Measurements from ENCODE around the gene MRE11. TPM values are rescaled to one million over a fixed set of nuclear protein-coding genes. Genes with fewer than 3 reads are reported as not detected.
"Not testable (repeated sequence)": the region's sequence is repeated elsewhere in the genome, so short reads cannot be mapped to it uniquely, and the experiment has no call there.

Gene MRE11
- total RNA-seq, 1 donor from 2014 or later = 14.1 TPM

DNA sequence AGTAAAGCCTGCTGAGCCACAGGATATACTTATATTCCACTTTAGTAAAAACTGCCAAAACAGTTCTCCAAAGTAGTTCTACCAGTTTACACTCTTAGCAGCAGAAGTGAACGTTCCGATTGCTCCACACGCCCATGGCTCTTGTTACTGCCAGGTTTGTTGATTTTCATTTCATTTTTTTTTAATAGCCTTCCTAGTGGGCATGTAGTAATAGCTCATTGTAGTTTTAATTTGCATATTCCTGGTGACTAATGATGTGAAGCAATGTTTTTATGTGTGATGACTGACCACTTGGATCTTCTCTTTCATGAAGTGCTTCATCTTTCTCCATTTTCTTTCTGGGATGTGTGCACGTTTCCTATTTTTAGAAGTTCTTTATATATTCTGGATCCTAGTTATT, 13.8 kb upstream of the MRE11 start:
- no peak for DNase-seq (ENCODE audit: low spot score)

DNA sequence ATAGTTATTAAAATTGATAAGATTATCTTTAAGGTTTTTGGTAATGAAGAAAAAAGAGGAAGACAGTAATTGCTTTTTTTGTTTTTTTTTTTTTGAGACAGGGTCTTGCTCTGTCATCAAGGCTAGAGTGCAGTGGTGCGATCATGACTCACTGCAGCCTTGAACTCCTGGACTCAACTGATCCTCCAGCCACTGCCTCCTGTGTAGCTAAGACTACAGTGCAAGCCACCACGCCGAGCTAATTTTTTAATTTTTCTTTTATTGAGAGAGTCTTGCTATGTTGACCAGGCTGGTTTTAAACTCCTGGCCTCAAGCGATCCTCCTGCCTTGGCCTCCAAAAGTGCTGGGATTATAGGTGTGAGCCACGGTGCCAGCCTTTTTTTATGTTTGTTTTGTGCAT, 12.9 kb upstream of the MRE11 start:
- not testable (repeated sequence) for DNase-seq (ENCODE audit: low spot score)

DNA sequence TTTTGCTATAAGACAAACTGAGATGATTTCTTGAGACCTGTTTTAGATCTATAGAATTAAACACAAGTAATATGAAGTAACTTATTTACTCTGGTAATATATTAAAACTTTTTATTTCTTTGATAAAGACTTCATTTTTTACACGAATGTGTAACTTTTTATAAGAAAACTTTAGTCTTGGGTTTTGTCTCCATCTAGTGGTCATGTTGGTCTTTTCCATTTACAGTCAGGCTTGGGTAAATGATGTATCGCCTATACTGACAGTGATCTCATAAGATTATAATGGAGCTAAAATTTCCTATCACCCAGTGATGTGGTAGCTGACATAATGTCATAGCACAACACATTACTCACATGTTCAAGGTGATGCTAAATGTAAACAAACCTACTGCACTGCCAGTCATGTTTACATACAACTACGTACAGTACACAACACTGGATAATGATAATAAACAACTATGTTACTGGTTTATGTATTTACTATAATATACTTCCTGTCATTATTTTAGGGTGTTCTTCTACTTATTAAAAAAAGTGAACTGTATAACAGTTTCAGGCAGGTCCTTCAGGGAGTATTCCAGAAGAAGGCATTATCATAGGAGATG, 11.1 kb upstream of the MRE11 start:
- no peak for DNase-seq (ENCODE audit: low spot score)

- no peak for DNase-seq (ENCODE audit: low spot score)
Observed at GRCh38 chr11:94501522-94501921, 7.9 kb upstream of the MRE11 start.

DNA sequence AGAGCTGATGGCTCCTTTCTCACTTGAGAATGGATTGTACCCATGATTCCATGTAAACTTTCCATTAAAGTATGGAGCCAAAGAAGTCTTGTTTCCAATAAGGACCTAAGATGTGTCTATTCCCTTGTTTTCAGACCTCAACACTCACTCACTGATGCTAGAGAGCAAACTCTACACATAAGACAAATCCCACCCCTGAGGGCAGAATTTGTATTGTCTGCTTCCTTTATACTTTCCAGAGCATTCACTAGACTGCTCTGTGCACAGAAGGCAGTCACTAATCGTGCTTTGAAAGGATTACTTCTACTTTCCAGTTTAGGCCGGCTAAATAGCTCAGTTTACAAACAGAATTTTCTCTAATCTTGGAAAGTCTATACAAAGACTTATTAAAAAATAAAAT, 6.5 kb upstream of the MRE11 start:
- DNase-seq (ENCODE audit: low spot score) = no peak

DNA sequence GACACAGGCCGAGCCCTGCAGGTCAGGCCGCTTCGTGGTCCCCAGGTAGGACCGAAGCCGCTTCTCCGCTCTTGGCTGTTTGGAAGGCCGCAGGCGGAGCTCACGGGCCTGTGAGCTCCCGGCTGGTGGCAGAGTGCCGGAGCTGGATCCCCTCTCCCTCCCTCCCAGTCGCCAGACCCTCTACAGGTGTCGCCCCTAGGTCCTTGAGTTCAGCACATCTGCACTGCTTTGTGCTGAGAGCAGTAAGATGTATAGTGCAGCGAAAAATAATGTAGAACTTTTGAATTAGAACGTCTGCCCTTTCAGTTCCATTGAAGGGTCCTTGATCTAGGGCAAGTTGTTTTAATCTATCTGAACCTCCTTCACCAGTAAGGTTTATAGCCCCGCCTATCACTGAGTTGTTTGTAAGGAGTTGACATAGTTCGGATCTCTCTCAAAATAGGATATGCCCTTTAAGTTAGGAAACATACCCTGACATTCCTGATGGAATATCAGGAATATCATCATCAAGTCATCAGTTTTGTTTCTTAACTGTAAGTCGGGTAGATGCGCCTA, 559 bp upstream of the MRE11 start:
- DNase-seq (ENCODE audit: low spot score) = no peak

DNA sequence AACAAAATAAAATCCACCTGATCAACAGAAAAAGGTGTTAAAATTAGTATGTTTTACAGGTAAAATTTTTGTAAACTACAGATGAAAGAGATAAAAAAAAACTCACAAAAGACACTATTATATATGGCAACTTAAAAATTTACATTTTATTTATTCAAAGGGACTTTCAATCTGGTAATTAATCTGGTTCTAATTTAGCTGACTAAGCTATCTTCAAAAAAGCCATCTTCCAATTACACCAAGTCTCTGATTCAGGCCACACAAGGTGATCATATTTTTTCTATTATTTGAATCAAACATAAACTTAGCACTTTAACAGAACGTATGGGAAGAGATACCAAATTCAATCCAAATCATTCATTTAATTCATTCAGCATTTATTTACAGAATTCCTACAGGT, 7.6 kb downstream of the MRE11 start:
- no peak for DNase-seq (ENCODE audit: low spot score)

GRCh38 chr11:94481342-94481741, 12.3 kb downstream of the MRE11 start:
- no peak for DNase-seq (ENCODE audit: low spot score)

GRCh38 chr11:94477624-94478023, 16.0 kb downstream of the MRE11 start:
- DNase-seq (ENCODE audit: low spot score) = no peak

- DNase-seq (ENCODE audit: low spot score) = no peak
Observed at GRCh38 chr11:94472916-94473799, 20.5 kb downstream of the MRE11 start.

- DNase-seq (ENCODE audit: low spot score) = no peak
Observed at GRCh38 chr11:94469416-94469815, 24.2 kb downstream of the MRE11 start.

- DNase-seq (ENCODE audit: low spot score) = no peak
Observed at GRCh38 chr11:94459576-94459975, 34.1 kb downstream of the MRE11 start.

DNA sequence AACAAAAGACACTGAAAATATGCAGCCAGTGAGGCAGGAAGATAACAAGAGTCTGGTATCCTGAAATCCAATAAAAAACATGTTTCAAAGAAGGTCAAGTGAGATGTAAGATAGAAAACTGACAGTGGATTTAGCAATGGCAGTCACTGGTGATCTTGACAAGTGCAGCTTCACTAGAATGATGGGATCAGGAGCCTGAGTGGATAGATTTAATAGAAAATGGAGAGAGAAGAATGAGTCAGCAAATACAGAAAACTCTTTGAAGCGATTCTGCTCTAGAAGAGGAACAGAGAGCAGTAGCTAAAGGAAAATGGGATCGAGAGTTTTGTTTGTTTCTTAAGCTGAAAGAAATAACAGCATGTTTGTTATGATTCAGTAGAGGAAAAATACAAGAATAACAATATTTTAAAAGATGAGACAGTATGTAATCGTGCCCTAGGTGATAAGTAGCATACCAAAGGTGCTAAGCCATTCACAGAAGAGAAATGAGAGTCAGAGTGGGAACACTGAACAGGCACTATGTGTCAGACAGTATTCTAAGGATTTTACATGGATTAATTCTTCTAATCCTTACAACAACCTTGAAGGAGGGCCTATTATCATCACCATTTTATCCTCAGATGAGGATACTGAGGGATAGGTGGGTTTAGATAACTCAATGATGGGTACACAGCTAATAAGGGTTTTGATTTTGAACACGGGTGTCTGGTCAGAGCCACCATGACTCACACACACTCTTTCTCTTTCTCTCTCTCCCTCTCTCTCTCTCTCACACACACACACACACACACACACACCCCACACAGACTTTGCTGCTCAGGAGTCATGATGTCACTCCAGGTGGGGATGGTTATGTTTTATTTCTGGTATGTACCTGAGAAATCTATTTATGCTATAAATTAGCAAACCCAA, 36.3 kb downstream of the MRE11 start:
- no peak for DNase-seq (ENCODE audit: low spot score)

DNA sequence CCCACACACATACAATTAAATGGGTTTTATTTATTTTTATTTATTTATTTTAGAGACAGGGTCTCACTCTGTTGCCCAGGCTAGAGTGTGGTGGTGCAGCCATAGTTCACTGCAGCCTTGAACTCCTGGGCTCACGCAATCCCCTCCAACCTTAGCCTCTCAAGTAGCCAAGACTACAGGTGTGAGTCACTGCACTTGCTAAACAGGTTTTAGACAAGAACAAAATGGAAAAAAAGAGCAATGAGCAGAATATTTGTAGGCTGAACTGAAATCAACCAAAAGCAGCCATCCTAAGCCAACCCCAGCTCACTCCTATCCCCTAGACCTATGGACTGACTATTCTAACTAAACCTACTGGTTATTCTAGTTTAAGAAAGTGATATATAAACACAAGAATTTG, 37.8 kb downstream of the MRE11 start:
- DNase-seq (ENCODE audit: low spot score) = no peak

DNA sequence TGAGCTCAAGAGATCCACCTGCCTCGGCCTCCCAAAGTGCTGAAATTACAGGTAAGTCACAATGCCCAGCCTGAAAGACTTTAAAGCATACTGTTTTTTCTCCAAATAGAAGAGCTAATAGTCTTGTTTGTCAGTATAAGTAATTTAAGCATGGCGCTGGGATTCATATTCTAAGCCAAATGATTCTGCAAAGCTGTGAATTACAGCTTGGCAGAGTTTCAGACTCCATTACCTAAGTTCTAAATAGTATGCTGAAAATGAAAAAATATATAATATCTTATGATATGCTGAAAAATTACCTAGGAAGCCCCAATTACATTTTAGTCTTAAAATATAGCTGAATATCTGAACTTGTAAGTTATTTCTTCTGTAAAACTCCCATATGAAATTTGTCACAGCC, 39.3 kb downstream of the MRE11 start:
- no peak for DNase-seq (ENCODE audit: low spot score)

DNA sequence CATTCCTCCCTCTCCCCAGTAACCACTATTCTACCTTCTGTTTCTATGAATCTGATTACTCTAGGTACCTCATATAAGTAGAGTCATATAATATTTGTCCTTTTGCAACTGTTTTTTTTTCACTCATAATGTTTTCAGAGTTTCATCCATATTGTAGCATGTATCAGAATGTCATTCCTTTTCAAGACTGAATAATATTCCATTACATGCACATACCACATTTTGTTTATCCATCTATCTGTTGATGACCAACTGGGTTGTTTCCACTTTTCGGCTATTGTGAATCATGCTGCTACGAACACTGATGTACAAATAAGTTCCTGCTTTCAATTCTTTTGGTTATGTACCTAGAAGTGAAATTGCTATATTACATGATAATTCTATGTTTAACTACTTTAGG, 40.7 kb downstream of the MRE11 start:
- no peak for DNase-seq (ENCODE audit: low spot score)

GRCh38 chr11:94450048-94450447, 43.6 kb downstream of the MRE11 start:
- no peak for DNase-seq (ENCODE audit: low spot score)

DNA sequence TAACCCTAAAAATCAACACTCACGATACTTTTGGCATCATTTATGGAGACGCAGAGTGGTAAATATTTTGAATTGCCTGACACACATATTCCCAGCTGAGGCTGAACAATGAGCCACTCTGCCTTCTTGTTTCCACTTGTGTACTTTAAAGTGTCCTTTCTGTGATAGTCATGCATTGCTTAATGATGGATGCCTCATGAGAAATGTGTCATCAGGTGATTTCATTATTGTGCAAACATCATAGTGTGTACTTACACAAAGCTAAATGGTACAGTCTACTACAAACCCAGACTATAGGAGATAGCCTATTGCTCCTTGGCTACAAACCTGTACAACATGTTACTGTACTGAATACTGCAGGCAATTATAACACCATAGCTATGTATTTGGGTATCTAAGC, 44.2 kb downstream of the MRE11 start:
- DNase-seq (ENCODE audit: low spot score) = no peak

DNA sequence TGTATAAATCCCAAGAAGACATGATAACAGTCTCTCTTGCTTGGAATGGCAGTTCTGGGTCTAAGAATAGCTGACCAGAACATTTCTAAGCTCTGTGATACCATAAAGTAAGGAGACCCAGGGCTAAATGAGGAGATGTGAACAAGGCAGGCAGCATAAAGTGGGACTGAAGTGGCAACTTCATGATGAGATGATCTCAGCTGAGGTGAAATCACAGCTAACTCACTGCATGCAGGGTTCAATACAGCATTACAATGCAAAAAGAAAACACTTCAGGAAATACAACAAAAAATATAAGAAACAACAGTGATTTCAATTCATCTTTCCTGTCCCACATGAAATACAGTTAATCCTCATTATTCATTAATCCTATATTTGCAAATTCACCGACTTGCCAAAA, 44.6 kb downstream of the MRE11 start:
- DNase-seq (ENCODE audit: low spot score) = no peak

DNA sequence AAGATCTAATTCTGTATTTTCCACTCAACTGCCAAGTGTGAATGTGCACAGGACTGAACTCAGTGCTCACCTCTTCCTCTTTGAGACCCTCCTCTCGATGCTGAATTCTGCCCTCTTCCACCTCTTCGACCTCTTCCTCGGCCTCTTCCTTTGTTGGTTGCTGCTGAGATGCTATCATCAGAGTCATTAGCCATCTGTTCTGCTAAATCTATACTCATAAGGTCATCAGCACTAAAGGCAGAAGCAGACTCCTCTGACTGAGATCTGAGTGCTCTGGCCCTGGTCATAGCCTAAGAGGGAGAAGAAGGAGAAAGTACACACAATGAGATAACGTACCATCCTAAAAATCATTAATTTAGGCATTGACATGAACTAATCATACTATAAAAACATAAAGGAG, 46.5 kb downstream of the MRE11 start:
- no peak for DNase-seq (ENCODE audit: low spot score)

GRCh38 chr11:94445641-94446040, 48.0 kb downstream of the MRE11 start:
- DNase-seq (ENCODE audit: low spot score) = no peak

DNA sequence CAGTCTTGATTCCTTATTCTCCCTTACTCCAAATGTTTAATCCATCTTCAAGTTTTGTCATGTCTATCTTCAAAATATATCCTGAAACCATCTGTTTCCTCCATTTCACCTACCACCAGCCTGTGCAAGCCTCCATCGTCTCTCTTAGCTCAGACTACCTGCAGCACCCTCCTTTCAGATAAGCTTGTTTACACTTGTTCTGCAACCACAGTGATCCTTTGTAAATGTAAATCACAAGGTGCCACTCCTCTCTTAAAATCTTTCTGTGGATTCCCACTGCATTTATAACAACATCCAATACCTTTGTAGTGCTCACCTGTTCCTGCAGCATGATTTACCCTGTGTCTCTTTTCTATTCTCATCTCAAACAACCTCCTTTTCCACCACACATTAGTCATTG, 60.6 kb downstream of the MRE11 start:
- no peak for DNase-seq (ENCODE audit: low spot score)
